NCI-H1694 treated with DMSO at 0.1 percent for 48 hours (cell line): ENCODE measurements around the gene SLCO4A1.

Source experiments
- DNase-seq: peaks from one replicate; lab custom pipeline; 2025; lab: John Stamatoyannopoulos, UW

The SLCO4A1 gene

DNA sequence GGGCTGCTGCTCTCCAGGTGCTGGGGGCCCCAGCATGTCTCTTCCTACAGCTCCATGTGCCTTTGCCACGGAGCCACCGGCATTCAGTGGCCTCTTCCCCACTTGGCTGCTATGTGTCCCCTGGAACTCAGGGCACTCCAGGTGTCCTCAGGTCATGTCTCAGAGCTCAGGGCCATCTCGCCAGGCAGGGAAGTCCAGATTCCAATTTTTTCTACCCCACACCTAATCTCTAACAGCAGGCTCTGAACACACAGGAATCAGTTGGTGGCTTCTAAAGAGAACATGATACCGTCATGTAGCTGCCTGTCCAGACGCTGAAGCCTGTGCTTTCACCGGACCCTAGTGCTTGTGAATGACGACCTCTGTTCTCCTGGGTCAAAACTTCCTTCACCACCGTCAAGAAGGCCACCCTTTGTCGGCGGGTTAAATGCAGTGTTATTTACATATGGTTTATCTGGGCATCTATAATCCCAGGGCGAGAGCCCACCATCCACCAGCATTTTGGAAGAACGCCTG is 4.2 kb upstream of the SLCO4A1 start:
- no peak for DNase-seq

DNA sequence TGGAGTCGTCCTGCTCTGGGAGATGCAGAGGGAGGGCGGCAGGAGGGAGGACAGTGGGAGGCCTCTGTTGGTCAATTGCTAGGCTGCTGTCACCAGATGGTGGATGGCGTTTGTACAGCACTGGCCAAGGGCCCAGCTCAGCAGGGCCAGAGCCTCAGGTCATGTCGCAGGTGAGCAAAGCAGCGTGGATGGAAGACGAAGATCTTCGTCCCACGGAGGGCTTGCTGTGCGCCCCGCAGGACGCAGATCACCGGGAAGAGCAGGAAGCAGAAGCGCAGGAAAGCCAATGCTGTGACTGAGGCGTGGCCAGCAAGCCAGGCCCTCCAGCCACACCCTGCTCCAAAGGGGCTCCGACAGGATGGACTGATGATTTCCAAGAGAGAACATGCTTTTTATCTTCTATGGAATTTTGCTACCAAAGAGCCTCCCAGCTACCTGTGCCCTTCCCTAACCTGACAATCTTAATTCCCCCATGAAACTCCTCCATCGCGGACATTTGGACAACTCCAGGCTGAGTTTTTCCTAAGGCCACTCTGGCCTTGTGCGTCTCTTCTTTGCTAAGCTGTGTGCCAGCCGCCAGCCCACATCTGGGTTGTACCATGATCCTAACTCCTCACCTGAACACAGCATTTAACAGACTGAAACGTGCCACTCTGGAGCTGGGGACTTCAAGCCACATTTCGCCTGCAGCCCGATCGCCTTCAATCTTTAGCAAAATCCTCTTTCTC is 3.5 kb upstream of the SLCO4A1 start:
- no peak for DNase-seq

- DNase-seq, result no peak
Observed at GRCh38 chr20:62639765-62640164, 2.5 kb upstream of the SLCO4A1 start.

GRCh38 chr20:62640870-62641269 is 1.4 kb upstream of the SLCO4A1 start:
- no peak for DNase-seq

GRCh38 chr20:62641321-62642050 is 817 bp upstream of the SLCO4A1 start:
- no peak for DNase-seq

GRCh38 chr20:62642666-62643520 is 590 bp downstream of the SLCO4A1 start:
- DNase-seq, result no peak

- no peak for DNase-seq
Observed at GRCh38 chr20:62643521-62644043, 1.3 kb downstream of the SLCO4A1 start.

GRCh38 chr20:62644044-62644795 is 1.9 kb downstream of the SLCO4A1 start:
- no peak for DNase-seq

DNA sequence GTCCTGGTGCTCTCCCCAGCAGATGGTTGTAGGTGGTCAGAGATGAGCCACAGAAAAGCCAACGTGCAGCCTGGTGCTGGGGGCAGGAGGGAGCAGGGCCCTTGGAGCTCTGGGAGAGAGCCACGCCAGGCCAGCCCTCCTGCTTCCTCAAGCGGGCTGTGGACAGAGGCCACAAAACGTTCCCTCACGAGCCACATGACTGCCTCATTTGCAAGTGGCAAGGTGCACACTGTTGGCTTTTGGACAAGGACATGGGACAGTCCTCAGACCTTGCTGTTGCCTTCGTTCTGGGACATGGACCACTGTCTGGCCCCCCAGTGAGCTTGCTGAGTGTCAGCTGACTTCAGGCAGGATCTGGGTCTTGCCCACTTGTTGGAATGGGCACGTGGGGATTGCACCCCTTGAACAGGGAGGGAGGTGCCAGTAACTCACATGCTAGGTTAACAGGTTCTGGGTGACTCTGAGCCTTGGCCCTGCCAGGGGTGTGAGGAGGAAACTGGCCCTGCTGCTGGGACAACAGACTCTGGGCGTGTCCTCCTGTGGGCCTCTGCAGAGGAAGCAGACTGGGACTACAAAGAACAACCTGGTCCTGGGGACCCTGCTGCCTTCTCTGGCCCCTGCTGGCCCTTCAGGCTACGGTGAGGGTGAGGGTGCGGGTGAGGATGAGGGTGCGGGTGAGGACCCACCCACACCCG is 2.6 kb downstream of the SLCO4A1 start:
- no peak for DNase-seq

DNA sequence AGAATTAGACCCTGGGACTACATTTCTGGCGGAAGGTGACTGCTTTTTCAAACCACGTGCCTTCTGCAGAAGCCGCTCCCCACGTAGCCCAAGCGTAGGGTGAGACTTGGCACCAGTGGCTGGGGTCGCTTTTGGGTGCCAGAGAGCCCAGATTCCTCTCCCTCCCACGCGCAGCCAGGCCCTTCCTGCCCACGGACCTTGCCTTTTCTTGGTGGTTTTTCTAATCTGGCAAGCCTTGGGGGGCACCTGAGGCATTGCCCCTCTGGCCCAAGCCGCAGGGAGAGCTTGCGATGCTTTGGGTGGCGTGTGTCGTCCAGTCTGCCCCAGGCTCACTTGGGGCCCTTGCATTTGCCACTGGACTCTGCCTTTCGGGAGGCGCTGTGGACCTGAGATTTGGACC is 3.3 kb downstream of the SLCO4A1 start:
- DNase-seq, result no peak

DNA sequence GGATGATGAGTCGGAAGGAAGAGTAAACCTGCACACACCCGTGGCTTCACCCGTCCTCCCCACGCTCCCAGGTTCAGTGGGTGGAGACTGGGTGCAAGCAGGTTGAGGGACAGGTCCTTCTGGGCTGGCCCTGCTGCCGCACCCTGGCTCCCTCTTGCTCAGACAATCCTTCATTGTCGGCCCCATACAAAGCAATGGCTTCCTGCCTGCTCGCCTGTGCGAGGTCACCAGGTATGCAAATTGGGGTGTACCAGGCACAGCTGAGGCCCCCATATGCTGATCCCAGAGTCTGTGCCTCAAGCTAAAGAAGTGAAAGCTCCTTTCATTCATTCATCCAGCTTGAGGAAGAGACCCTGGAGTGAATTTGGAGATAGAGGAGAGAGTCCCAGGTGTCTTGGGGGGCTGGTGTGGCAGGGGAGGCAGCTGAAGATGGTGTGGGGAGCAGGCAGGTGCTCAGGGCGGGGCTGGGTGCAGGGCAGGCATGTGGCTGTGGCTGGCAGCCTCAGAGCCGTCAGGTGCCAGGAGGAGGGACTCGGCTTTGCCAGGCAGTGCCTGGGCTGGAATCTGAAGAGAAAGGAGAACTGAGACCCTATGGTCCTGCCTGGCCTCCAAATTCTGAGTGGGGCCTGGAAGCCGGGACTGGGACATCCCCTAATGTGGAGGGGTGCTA is 4.7 kb downstream of the SLCO4A1 start:
- DNase-seq, result no peak

GRCh38 chr20:62647521-62648317 is 5.4 kb downstream of the SLCO4A1 start:
- DNase-seq, result no peak

- DNase-seq, result no peak
Observed at GRCh38 chr20:62648318-62648995, 6.2 kb downstream of the SLCO4A1 start.

DNA sequence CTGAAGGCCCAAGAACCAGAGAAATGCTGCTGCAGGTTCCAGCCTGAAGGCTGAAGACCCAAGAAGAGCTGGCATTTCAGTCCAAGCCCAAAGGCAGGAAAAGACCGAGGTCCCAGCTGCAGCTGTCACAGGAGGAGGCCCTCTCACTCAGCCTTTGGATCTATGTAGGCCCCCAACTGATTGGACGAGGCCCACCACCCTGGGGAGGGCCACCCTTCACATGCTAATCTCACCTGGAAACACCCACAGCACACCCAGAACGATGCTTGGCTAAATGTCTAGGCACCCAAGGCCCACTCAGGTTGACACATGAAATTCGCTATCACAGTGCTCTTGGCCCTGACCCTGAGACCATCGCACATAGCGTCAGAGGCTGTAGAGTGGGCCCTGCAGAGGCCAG is 6.8 kb downstream of the SLCO4A1 start:
- DNase-seq, result no peak

- no peak for DNase-seq
Observed at GRCh38 chr20:62650551-62651284, 8.4 kb downstream of the SLCO4A1 start.

DNA sequence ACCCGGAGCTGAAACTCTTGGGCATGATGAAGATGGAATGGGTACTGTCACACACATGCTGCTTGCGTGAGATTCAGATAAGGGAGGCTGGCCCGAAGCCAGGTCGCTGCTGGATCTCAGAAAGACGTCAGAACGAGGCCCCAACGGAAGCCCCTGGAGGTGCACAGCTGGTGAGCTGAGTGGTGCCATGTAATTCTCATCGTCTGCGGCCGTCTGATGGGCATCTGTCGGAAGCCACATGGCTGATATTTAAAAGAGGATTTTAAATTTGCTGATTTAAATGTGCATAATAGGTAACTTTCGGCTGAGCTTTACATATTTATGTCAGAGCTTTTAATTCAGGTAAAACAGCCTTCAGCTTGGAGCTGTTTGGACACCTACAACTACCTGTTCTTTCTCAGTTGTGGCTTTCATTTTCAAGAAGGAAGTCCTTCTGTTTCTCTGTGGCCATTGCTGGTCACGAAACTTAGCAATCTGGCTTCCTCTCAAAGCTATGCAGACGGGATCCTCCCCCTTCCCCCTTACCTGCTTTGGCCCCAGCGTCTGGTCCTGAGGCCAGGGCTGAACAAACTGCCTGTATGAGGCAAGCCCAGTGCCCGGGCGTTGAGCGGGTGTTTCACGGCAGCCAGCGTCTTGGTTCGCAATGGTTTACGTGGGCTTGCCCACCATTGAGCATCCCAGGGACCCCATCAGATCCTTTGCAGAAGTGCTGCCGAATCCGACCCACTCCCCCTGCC is 9.2 kb downstream of the SLCO4A1 start:
- DNase-seq, result peak; percentile 50
